ENCODE data around the gene YPEL4.

DNA sequence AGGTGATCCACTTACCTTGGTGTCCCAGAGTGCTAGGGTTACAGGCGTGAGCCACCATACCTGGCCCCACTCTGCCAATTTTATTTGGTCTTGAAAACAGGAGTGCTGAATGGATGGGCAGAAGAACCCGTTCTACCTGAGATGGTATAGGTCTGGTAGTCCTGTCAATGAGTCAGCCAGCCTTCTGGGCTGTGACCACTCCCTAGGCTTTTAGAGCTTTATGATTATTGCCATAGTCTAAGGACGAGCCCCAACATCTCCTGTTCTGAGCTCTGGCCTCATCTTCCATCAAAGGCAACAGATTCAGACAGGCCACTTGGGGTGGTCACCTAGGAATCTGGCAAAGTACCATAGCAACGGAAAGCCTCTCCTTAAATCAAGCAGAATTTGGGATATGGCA lies 29.7 kb upstream of the YPEL4 start:
- TF ChIP-seq, protein P1, sequence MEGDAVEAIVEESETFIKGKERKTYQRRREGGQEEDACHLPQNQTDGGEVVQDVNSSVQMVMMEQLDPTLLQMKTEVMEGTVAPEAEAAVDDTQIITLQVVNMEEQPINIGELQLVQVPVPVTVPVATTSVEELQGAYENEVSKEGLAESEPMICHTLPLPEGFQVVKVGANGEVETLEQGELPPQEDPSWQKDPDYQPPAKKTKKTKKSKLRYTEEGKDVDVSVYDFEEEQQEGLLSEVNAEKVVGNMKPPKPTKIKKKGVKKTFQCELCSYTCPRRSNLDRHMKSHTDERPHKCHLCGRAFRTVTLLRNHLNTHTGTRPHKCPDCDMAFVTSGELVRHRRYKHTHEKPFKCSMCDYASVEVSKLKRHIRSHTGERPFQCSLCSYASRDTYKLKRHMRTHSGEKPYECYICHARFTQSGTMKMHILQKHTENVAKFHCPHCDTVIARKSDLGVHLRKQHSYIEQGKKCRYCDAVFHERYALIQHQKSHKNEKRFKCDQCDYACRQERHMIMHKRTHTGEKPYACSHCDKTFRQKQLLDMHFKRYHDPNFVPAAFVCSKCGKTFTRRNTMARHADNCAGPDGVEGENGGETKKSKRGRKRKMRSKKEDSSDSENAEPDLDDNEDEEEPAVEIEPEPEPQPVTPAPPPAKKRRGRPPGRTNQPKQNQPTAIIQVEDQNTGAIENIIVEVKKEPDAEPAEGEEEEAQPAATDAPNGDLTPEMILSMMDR (IDR thresholded peaks at IDR 0.05; ENCODE audit: low read depth, low read length): no peak
- no peak for TF ChIP-seq POLR2A (IDR thresholded peaks at IDR 0.05; ENCODE audit: extremely low read depth, insufficient read length)
- TF ChIP-seq, protein P2, sequence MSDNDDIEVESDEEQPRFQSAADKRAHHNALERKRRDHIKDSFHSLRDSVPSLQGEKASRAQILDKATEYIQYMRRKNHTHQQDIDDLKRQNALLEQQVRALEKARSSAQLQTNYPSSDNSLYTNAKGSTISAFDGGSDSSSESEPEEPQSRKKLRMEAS (IDR thresholded peaks at IDR 0.05; ENCODE audit: low read depth, low read length): no peak

Data from NB4 (cell line).